Activated CD8-positive, alpha-beta T cell treated with anti-CD3 and anti-CD28 coated beads for 36 hours (primary cell): ENCODE measurements around the gene LPAR1. TPM values are rescaled to one million over a fixed set of nuclear protein-coding genes. Genes with fewer than 3 reads are reported as not detected.

Source experiments
- ATAC-seq: fragments of 200-7000 bp; cut with Tn5 transposase; one replicate; pipeline ENCODE4 v1.10.0; 2021; ENCODE audit warnings: mild to moderate bottlenecking, moderate library complexity
- CTCF ChIA-PET: fragments of 350-600 bp; sonication (Branson Sonifier 250); formaldehyde crosslinking; loops from one replicate; lab custom pipeline; 2021; ENCODE audit warnings: antibody characterized with exemption; lab: Charles Lee
- POLR2A ChIA-PET: fragments of 350-600 bp; sonication (Branson Sonifier 250); formaldehyde crosslinking; loops from one replicate; lab custom pipeline; 2021; ENCODE audit warnings: antibody characterized with exemption; lab: Charles Lee
- DNase-seq: peaks from one replicate; pipeline ENCODE4 v3.0.0-alpha.2; 2020
- H3K27ac Mint-ChIP-seq: one replicate; pipeline ENCODE4 v1.8.0; 2021; ENCODE audit warnings: mild to moderate bottlenecking, mixed read lengths
- H3K27me3 Mint-ChIP-seq: one replicate; pipeline ENCODE4 v1.8.0; 2021; ENCODE audit warnings: mixed read lengths
- H3K36me3 Mint-ChIP-seq: one replicate; pipeline ENCODE4 v1.8.0; 2021; ENCODE audit warnings: low read depth, mixed read lengths
- H3K4me1 Mint-ChIP-seq: one replicate; pipeline ENCODE4 v1.8.0; 2021; ENCODE audit warnings: low read depth, mixed read lengths
- H3K4me3 Mint-ChIP-seq: one replicate; pipeline ENCODE4 v1.8.0; 2021; ENCODE audit warnings: mild to moderate bottlenecking, moderate library complexity, mixed read lengths
- H3K9me3 Mint-ChIP-seq: one replicate; pipeline ENCODE4 v1.8.0; 2021; ENCODE audit warnings: mixed read lengths
- CTCF ChIP-seq: fragments of 200-600 bp; IDR thresholded peaks from one replicate; pipeline ENCODE4 v1.8.0; 2022; ENCODE audit warnings: antibody characterized with exemption, mild to moderate bottlenecking
- intact Hi-C: fragments of 100-400 bp; cut with micrococcal nuclease; formaldehyde crosslinking; loops from one replicate; pipeline ENCODE4 v1.10.0; 2022
- total RNA-seq, 2 experiments: library from RNA; stranded (reverse); gene quantifications; one replicate each; pipeline ENCODE4 v1.2.3, GENCODE V29; 2021

LPAR1 gene
- total RNA-seq, 2 experiments from 2014 or later = not detected

GRCh38 chr9:110916403-110916802 is 121.9 kb downstream of the LPAR1 start:
- CTCF ChIA-PET = no interaction called here
- Mint-ChIP-seq H3K4me1 (no peaks in the 10 kb centered on the region), H3K9me3 (peaks cover 7% of the 10 kb centered on the region), H3K27ac (no peak overlapping the region), H3K27me3 (no peaks in the 10 kb centered on the region), H3K4me3 (no peak overlapping the region), H3K36me3 (no peaks in the 10 kb centered on the region)
- intact Hi-C loops = no loop called here
- POLR2A ChIA-PET = no interaction called here
- ATAC-seq (no peak), DNase-seq (no peak)
- no peak for TF ChIP-seq CTCF

- no peak for ATAC-seq
Observed at GRCh38 chr9:110912419-110913291, 125.6 kb downstream of the LPAR1 start.

DNA sequence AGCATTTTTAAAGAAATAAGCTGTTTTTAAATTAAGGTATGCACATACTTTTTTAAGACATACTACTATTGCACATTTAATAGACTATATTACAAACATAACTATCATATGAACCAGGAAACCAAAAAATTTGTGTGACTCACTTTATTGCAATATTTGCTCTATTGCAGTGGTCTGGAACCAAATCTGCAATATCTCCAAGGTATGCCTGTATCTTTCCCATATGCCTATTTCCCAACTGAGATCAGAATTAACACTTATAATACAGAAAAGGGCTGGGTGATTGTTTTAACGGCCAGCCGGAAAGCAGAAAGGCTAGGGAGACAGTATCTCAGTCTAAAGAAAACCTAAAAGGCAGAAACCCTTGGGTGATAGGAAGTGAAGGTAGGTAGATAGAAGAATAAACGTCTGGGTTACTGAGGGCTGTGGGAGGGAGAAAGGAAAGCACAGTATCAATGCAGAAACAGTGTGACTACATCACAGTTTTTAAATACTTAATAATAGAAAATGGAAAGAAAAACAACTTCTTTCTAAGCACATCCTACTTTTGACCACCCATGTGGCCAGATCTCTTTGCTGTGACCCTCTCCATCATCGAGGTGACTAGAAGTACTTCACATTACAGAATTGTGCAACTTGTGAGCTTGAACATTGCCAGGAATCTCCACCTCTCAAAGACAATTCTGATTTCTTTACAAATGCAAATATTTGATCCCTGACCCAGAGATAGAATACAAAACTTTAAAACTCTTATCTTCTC is 126.4 kb downstream of the LPAR1 start:
- DNase-seq (no peak), ATAC-seq (no peak)
- H3K27ac Mint-ChIP-seq = no peak overlapping the region
- ChIA-PET CTCF (no interaction called here), POLR2A (no interaction called here)
- H3K4me3 Mint-ChIP-seq = no peak overlapping the region
- H3K4me1 Mint-ChIP-seq = no peaks in the 10 kb centered on the region
- H3K27me3 Mint-ChIP-seq = no peaks in the 10 kb centered on the region
- H3K9me3 Mint-ChIP-seq = peaks cover 13% of the 10 kb centered on the region
- no peaks in the 10 kb centered on the region for H3K36me3 Mint-ChIP-seq
- no peak for TF ChIP-seq CTCF
- intact Hi-C loops = no loop called here

More at GRCh38 chr9:110912419-110913291, 125.6 kb downstream of the LPAR1 start:
- no peak overlapping the region for H3K27ac Mint-ChIP-seq
- H3K4me3 Mint-ChIP-seq = no peak overlapping the region
- ChIA-PET POLR2A (no interaction called here), CTCF (no interaction called here)
- TF ChIP-seq CTCF = no peak
- H3K9me3 Mint-ChIP-seq = peaks cover 13% of the 10 kb centered on the region
- DNase-seq = no peak
- H3K27me3 Mint-ChIP-seq = no peaks in the 10 kb centered on the region
- intact Hi-C loops = no loop called here
- no peaks in the 10 kb centered on the region for H3K4me1 Mint-ChIP-seq
- no peaks in the 10 kb centered on the region for H3K36me3 Mint-ChIP-seq

GRCh38 chr9:110908894-110909293 is 129.4 kb downstream of the LPAR1 start:
- Mint-ChIP-seq H3K9me3 (peaks cover 10% of the 10 kb centered on the region), H3K4me1 (no peaks in the 10 kb centered on the region), H3K36me3 (no peaks in the 10 kb centered on the region), H3K27me3 (no peaks in the 10 kb centered on the region), H3K4me3 (no peak overlapping the region), H3K27ac (no peak overlapping the region)
- intact Hi-C loops = no loop called here
- ChIA-PET POLR2A (no interaction called here), CTCF (no interaction called here)
- no peak for DNase-seq
- no peak for TF ChIP-seq CTCF
- no peak for ATAC-seq

GRCh38 chr9:110900917-110901316 is 137.4 kb downstream of the LPAR1 start:
- intact Hi-C loops = no loop called here
- Mint-ChIP-seq H3K36me3 (no peaks in the 10 kb centered on the region), H3K9me3 (peaks cover 15% of the 10 kb centered on the region), H3K4me1 (no peaks in the 10 kb centered on the region), H3K27ac (no peak overlapping the region), H3K27me3 (no peaks in the 10 kb centered on the region), H3K4me3 (no peak overlapping the region)
- CTCF ChIA-PET = no interaction called here
- ATAC-seq (no peak), DNase-seq (no peak)
- TF ChIP-seq CTCF = no peak
- POLR2A ChIA-PET = no interaction called here
